Thyroid gland (tissue), 4 donors: Measurements from ENCODE around the gene NT5DC4.

Experiments
- CTCF ChIP-seq, 6 experiments: fragments of 200-600 bp in 3 of 6; fragments of 450-650 bp in 3 of 6; sonication (generic) in 3 of 6; IDR thresholded peaks; one replicate each; pipeline ENCODE4 v1.5.1; 2016 to 2019; ENCODE audit warnings: antibody characterized with exemption in 6 of 6, mild to moderate bottlenecking in 2 of 6, inconsistent platforms in 1 of 6, moderate library complexity in 1 of 6
- POLR2A ChIP-seq, 2 donors: fragments of 450-650 bp; IDR thresholded peaks; one replicate each; pipeline ENCODE4 v1.6.1; 2017; ENCODE audit warnings: antibody characterized with exemption in 2 of 2, mild to moderate bottlenecking in 2 of 2, moderate library complexity in 1 of 2

GRCh38 chr2:112727276-112728028, 6.6 kb downstream of the NT5DC4 start:
- TF ChIP-seq CTCF (IDR thresholded peaks at IDR 0.05) (no peak), POLR2A (IDR thresholded peaks at IDR 0.05) (no peak)
